OCI-LY7 (cell line): ENCODE data around the gene NES.

Experiments used
- EZH2phosphoT487 ChIP-seq: fragments of 200-600 bp; sonication (generic); IDR thresholded peaks from 2 replicates; pipeline ENCODE4 v1.6.1; 2018; ENCODE audit warnings: low read depth, borderline replicate concordance, mild to moderate bottlenecking, mixed run types, antibody characterized with exemption, low read length, moderate library complexity, mixed read lengths
- TF ChIP-seq, protein P1 (sequence below): fragments of 200-600 bp; sonication (generic); conservative IDR thresholded peaks from 2 replicates; pipeline ENCODE4 v1.5.1; 2014; ENCODE audit warnings: mild to moderate bottlenecking, antibody characterized with exemption, low read length, moderate library complexity, mixed read lengths

DNA sequence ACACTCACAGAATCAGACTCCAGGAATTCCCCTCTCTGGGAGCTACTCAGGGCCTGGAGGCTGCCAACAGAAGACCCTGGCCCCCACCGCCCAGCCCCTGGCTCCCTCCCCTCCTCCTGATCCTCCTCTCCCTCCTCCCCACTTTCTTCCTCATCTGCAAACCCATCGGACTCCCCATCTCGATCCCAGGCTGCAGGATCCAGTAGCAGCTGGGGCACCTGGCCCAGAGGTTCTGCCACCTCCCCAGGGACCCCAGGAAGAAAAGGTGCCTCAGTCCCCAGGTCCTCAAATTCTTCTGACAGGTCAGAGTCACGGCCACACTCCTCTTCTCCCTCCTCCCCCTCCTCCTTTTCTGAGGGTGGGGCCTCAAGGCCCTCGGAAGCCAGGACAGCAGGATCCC, 7.4 kb downstream of the NES start:
- TF ChIP-seq, protein P1, sequence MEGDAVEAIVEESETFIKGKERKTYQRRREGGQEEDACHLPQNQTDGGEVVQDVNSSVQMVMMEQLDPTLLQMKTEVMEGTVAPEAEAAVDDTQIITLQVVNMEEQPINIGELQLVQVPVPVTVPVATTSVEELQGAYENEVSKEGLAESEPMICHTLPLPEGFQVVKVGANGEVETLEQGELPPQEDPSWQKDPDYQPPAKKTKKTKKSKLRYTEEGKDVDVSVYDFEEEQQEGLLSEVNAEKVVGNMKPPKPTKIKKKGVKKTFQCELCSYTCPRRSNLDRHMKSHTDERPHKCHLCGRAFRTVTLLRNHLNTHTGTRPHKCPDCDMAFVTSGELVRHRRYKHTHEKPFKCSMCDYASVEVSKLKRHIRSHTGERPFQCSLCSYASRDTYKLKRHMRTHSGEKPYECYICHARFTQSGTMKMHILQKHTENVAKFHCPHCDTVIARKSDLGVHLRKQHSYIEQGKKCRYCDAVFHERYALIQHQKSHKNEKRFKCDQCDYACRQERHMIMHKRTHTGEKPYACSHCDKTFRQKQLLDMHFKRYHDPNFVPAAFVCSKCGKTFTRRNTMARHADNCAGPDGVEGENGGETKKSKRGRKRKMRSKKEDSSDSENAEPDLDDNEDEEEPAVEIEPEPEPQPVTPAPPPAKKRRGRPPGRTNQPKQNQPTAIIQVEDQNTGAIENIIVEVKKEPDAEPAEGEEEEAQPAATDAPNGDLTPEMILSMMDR = no peak
- TF ChIP-seq EZH2phosphoT487 = no peak
